ENCODE data around the gene FREM1.

GRCh38 chr9:14870090-14870489 is 40.1 kb downstream of the FREM1 start:
- TF ChIP-seq, protein P1, sequence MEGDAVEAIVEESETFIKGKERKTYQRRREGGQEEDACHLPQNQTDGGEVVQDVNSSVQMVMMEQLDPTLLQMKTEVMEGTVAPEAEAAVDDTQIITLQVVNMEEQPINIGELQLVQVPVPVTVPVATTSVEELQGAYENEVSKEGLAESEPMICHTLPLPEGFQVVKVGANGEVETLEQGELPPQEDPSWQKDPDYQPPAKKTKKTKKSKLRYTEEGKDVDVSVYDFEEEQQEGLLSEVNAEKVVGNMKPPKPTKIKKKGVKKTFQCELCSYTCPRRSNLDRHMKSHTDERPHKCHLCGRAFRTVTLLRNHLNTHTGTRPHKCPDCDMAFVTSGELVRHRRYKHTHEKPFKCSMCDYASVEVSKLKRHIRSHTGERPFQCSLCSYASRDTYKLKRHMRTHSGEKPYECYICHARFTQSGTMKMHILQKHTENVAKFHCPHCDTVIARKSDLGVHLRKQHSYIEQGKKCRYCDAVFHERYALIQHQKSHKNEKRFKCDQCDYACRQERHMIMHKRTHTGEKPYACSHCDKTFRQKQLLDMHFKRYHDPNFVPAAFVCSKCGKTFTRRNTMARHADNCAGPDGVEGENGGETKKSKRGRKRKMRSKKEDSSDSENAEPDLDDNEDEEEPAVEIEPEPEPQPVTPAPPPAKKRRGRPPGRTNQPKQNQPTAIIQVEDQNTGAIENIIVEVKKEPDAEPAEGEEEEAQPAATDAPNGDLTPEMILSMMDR (IDR thresholded peaks at IDR 0.05 in 4 of 5, conservative IDR thresholded peaks at IDR 0.05 in 1 of 5), result no peak
- TF ChIP-seq POLR2A (IDR thresholded peaks at IDR 0.05), result no peak
